IPS-20b (cell line): ENCODE results near the gene MAPK6.

ENCODE experiments used
- H3K27ac ChIP-seq: one replicate; pipeline ENCODE4 v1.5.1; 2013; ENCODE audit warnings: low read length
- H3K27me3 ChIP-seq: 2 replicates; pipeline ENCODE4 v1.6.1; 2013; ENCODE audit warnings: mild to moderate bottlenecking, low read length, inconsistent platforms; ENCODE audit not compliant: insufficient read depth
- H3K36me3 ChIP-seq: 2 replicates; pipeline ENCODE4 v1.6.1; 2013; ENCODE audit warnings: low read depth, mild to moderate bottlenecking, inconsistent platforms, low read length, moderate library complexity; ENCODE audit not compliant: insufficient read depth
- H3K4me1 ChIP-seq: 2 replicates; pipeline ENCODE4 v1.6.1; 2013; ENCODE audit warnings: mild to moderate bottlenecking, control low read depth, inconsistent platforms, low read length, moderate library complexity; ENCODE audit not compliant: insufficient read depth
- H3K4me3 ChIP-seq: 2 replicates; pipeline ENCODE4 v1.5.1; 2013; ENCODE audit warnings: mild to moderate bottlenecking, low read length, inconsistent platforms
- H3K9ac ChIP-seq: 2 replicates; pipeline ENCODE4 v1.6.1; 2013; ENCODE audit warnings: low read depth, mild to moderate bottlenecking, inconsistent platforms, low read length, moderate library complexity
- H3K9me3 ChIP-seq: 2 replicates; pipeline ENCODE4 v1.6.1; 2013; ENCODE audit warnings: mild to moderate bottlenecking, low read depth, low read length, inconsistent platforms; ENCODE audit not compliant: insufficient read depth

Gene MAPK6

DNA sequence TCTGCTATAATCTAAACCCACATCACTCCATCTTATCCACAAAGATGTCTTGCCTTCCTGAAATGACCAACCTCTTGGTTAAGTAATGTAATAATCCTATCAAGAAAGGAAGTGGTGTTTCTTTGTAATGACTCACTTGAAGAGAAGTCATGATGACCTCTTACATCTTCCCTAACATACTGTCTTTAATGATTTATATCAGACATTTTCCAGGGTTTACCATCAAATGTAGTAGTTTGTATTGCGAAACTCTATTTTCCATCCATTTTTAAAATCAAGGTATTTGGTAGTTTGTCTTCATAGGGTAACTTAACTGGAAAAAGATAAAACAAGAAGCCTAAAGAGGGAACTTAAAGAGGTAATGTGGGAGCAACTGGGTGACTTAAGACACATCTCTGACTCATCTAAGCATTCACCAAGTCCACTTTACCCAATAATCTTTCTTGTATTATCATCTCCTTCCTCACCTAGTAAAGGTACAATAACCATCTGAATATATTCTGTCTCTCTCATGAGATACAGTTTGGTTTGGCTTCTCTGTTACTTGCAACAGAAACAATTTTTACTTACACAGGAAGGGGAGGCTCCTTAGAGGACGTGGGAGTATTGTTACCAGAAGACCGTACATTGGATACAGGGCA, 5.7 kb upstream of the MAPK6 start:
- Histone ChIP-seq H3K4me1 (no peaks in the 10 kb centered on the region), H3K27ac (no peak overlapping the region), H3K36me3 (no peaks in the 10 kb centered on the region), H3K9me3 (no peaks in the 10 kb centered on the region), H3K27me3 (no peaks in the 10 kb centered on the region), H3K4me3 (no peak overlapping the region), H3K9ac (no peak overlapping the region)

DNA sequence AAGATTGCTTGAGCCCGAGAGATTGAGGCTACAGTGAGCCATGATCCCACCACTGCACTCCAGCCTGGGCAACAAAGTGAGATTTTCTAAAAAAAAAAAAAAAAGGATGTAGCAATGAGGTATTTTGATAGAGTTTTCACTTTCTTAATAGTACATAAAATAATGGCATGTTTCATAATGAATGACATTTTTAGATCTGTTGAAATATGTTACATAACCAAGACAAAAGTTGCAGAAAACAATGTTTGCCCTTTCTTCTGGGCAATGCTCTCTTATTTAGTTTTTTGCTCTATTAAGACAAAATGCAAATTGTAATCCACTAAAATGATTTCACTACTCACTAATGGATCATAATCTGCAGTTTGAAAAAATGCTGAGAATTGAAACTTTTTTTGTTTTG, 4.4 kb upstream of the MAPK6 start:
- no peaks in the 10 kb centered on the region for H3K9me3 ChIP-seq

DNA sequence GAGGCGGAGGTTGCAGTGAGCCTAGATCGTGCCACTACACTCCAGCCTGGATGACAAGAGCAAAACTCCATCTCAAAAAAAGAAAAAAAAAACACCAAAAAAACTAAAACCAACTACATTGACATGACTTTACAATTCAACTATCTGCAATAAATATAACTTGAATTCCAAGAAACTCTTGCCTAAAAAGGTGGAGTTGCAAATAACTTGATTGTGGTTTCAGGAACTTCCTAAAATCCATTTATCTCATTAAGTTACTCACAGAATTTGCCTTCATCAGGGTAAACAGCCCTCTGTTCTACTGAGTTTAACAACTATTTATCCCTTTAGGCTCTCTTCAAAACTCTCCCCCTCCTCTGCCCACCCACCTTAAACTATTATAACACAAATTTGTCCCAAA, 2.7 kb upstream of the MAPK6 start:
- no peak overlapping the region for H3K27ac ChIP-seq
- H3K36me3 ChIP-seq = no peaks in the 10 kb centered on the region
- no peak overlapping the region for H3K9ac ChIP-seq
- H3K4me3 ChIP-seq = no peak overlapping the region
- no peaks in the 10 kb centered on the region for H3K9me3 ChIP-seq
- H3K27me3 ChIP-seq = no peaks in the 10 kb centered on the region
- H3K4me1 ChIP-seq = peaks cover 6% of the 10 kb centered on the region; the same call in 1 of the 2 replicates

More for the DNA sequence above, 4.4 kb upstream of the MAPK6 start:
- Histone ChIP-seq H3K27me3 (no peaks in the 10 kb centered on the region), H3K36me3 (no peaks in the 10 kb centered on the region), H3K27ac (no peak overlapping the region), H3K4me3 (no peak overlapping the region), H3K9ac (no peak overlapping the region), H3K4me1 (no peaks in the 10 kb centered on the region)

DNA sequence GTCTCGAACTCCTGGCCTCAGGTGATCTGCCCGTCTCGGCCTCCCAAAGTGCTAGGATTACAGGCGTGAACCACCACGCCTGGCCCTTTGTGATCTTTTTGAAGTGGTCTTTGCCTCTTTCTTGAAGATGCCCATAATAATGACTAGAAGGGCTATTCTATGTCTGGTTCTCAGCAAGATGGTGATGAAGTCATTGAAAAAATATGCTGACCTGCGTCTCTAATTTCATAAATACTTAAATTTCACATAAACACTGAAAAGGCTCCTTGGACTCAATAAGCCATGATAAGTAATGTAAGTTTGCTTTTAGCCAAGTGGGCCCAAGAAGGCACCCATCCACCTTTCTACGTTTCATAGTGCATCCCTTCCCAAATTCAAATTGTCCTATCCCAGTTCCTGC, 775 bp upstream of the MAPK6 start:
- peak overlapping the region; percentile 74; the same call in 1 of the 2 replicates for H3K9ac ChIP-seq
- H3K4me1 ChIP-seq = peaks cover 10% of the 10 kb centered on the region; the same call in 1 of the 2 replicates
- no peaks in the 10 kb centered on the region for H3K9me3 ChIP-seq
- no peaks in the 10 kb centered on the region for H3K36me3 ChIP-seq
- H3K27me3 ChIP-seq = no peaks in the 10 kb centered on the region
- H3K4me3 ChIP-seq = peak overlapping the region; percentile 82
- no peak overlapping the region for H3K27ac ChIP-seq

DNA sequence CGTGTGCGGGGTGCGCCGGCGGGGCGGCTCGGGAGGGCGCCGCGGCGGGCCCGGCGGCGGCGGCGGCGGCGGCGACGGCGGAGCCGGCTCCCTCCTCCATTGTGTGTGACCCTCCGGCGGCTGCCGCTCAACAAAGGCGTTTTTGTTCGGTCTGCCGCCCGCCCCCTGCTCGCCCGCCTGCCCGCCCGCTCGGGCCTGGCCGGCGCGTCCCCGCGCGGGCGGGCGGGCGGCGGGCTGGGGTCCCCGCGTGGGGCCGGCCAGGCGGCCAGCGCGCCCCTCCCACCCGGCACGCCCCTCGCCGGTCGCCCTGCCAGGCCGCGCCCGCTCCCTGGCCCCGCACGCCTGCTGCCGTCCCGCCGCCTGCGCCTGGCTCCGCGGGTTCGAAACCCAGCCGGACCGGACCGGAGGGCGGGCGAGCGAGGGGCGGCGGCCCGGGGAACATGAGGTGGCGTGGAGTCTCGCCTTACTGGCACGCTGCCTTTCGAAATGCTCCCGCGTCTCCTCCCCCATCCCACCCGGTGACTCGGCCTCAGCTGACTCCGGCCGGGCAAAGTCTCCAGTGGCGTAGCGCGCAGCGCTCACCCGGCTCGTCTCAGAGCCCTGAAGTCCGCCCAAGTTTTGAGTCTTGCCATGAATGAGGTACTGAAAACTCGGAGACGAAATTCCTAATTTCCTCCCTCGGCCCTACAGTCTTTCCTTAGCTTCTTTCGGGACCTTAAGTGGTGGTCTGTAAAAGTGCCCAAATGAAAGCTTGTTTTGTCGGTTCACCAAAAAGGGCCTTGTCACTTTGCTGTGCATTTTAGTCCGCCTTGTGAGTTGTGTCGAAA, 588 bp downstream of the MAPK6 start:
- no peak overlapping the region for H3K27ac ChIP-seq
- H3K4me1 ChIP-seq = peaks cover 11% of the 10 kb centered on the region; the same call in 1 of the 2 replicates
- peak overlapping the region; percentile 86 for H3K4me3 ChIP-seq
- no peaks in the 10 kb centered on the region for H3K9me3 ChIP-seq
- H3K9ac ChIP-seq = peak overlapping the region; percentile 87
- no peaks in the 10 kb centered on the region for H3K27me3 ChIP-seq
- H3K36me3 ChIP-seq = no peaks in the 10 kb centered on the region

DNA sequence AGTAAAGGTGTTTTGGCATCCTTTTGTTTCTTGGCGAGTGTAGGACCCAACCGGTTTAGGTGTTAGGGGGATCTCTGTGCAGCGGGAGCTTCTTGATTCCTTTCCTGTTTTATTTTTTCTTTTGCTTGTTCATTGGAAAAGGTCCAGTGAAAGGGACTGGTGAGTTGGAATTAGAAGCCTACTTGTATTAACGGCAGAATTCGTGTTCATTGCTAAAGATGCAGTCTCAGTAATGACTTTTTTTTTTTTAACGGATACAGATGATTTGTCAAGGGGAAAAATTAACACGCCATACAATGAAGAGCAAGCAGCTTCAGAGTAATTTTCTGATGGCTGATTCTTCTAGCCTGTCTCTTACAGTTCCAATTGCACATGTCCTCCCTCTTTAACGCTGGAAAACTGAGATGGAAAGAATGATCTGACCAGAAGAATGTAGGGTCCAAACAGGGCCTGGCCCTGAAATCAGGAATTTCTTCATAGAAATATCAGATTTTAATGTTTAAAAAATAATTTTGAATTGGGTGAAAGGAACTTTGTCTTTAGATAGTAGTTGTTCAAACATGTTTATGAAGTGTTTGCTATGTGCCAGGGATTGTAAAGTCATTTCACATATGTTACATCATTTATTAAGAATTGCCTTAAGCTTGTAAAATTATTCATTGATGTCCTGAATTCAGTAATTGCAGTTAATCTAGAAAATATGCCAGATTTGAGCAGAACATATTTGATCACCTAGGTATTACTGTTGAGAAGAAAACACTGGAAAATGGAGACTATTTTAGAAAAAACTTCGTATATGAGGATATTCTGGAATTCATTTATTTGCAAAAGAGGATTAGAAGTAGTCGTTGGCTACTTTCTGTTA, 1.4 kb downstream of the MAPK6 start:
- H3K36me3 ChIP-seq = no peaks in the 10 kb centered on the region
- peak overlapping the region; percentile 86 for H3K4me3 ChIP-seq
- H3K9ac ChIP-seq = peak overlapping the region; percentile 87
- no peak overlapping the region for H3K27ac ChIP-seq
- H3K9me3 ChIP-seq = no peaks in the 10 kb centered on the region
- H3K27me3 ChIP-seq = no peaks in the 10 kb centered on the region
- H3K4me1 ChIP-seq = peaks cover 11% of the 10 kb centered on the region; the same call in 1 of the 2 replicates

DNA sequence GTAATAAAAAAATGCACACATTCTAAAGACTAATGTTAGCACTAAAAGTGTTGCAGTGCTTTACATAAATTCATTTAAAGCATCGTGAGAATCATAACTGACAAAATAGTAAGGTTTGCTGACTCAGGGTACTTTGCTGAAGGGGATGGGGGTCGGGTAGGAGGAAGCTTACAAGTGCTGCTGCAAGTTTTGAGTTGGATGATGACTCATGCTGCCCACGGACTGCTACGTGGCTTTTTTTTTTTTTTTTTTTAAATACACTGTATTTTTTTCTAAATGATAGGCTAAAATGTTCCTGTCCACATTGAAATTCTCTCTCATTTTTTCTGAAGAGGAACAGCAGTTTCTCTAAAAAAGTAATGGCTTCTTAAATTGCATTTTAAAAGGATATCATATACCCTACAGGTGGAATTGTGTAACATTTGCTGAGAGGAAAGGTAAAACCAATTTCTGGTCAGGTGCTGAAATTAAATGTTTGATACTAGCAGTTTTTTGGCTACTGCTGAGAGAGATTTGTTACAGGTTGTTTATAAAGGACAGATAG, 2.2 kb downstream of the MAPK6 start:
- peak overlapping the region; percentile 87; the same call in 1 of the 2 replicates for H3K9ac ChIP-seq
- no peak overlapping the region for H3K27ac ChIP-seq
- H3K36me3 ChIP-seq = no peaks in the 10 kb centered on the region
- peaks cover 11% of the 10 kb centered on the region; the same call in 1 of the 2 replicates for H3K4me1 ChIP-seq
- H3K27me3 ChIP-seq = no peaks in the 10 kb centered on the region
- H3K4me3 ChIP-seq = peak overlapping the region; percentile 86
- no peaks in the 10 kb centered on the region for H3K9me3 ChIP-seq

DNA sequence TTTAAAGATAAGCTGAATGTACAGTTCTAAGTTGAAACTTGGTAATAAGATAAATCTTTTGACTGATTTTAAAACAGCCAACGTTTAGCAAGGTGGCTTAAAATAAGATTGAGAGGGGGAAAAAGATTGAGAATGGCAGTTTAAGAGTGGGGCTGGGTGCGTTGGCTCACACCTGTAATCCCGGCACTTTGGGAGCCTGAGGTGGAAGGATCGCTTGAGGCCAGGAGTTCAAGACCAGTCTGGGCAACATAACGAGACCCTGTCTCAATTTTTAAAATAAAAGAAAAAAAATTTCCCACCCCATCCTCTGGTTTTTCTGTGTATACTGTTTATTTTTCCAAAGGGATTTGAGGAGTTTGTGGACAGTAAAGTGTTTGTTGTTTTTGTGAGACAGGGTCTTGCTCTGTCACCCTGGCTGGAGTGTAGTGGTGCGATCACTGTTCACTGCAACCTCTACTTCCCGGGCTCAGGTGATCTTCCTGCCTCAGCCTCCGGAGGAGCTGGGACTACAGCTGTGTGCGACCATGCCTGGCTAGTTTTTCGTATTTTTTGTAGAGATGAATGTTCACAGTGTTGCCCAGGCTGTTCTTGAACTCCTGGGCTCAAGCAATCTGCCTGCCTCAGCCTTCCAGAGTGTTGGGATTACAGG, 3.0 kb downstream of the MAPK6 start:
- no peaks in the 10 kb centered on the region for H3K27me3 ChIP-seq
- no peak overlapping the region for H3K9ac ChIP-seq
- H3K36me3 ChIP-seq = no peaks in the 10 kb centered on the region
- H3K4me3 ChIP-seq = 0 out of 2 replicates have a peak overlapping the region, but pooled peaks have one; percentile 86
- H3K27ac ChIP-seq = no peak overlapping the region
- H3K4me1 ChIP-seq = peaks cover 11% of the 10 kb centered on the region; the same call in 1 of the 2 replicates
- H3K9me3 ChIP-seq = no peaks in the 10 kb centered on the region

DNA sequence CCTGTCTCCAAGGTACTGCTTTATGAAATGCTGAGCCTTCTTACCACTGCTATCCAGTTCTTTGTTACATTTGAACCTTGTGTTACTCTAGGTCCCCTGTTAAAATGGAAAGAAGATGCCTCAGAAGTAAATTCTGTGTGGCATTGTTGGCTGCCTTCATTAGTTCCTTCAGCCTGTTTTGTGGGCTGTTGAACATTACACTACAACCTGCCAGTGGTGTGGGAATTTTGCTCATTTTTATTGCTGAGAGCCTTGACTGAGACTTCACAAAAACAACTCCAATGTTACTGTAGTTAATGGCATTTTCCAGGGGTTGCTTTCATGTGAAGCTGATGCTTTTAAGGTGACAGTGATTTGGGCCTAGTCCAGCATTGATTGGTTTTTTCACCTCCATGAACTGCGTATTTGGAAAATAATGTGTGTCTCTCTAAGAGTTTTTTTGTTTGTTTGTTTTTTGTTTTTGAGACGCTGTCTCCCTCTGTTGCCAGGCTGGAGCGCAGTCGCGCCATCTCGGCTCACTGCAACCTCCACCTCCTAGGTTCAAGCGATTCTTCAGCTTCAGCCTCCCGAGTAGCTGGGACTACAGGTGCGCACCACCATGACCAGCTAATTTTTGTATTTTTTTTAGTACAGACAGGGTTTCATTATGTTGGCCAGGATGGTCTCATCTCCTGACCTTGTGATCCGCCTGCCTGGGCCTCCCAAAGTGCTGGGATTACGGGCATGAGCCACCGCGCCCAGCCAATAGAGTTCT, 4.3 kb downstream of the MAPK6 start:
- H3K27ac ChIP-seq = no peak overlapping the region
- no peak overlapping the region for H3K4me3 ChIP-seq
- no peak overlapping the region for H3K9ac ChIP-seq
- H3K4me1 ChIP-seq = peaks cover 11% of the 10 kb centered on the region; the same call in 1 of the 2 replicates
- 0 out of 2 replicates have a peak, but pooled peaks cover 2% of the 10 kb centered on the region for H3K36me3 ChIP-seq
- no peaks in the 10 kb centered on the region for H3K27me3 ChIP-seq
- no peaks in the 10 kb centered on the region for H3K9me3 ChIP-seq

DNA sequence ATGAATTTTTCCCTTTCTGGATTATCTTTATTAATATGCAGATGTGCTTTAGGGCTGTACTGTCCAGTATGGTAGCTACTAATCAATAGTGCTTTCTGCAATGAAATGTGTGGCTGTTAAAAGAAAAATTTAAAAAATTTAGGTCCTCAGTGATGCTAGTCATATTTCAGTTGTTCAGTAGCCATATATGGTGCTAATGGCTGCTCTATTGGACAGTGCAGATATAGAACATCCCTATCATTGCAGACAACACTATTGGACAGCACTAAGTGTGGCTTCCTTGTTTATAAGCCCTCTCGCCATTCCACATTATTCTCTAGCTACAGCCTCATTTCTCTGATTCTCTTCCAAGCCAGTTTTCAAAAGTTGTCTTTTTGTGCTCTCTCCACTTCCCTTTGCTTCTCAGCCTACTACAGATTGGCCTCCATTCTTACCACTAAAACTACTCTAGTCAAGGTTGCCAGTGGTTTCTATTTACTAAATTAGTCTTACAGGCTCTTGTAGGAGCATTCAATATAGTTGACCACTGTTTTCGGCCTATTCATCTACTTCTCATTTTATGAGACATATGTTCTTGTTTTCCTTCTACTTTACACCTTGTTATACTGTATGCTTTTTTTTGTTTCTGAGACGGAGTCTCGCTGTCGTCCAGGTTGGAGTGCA, 9.5 kb downstream of the MAPK6 start:
- H3K9me3 ChIP-seq = no peaks in the 10 kb centered on the region
- H3K36me3 ChIP-seq = 0 out of 2 replicates have a peak, but pooled peaks cover 6% of the 10 kb centered on the region
- H3K27ac ChIP-seq = no peak overlapping the region
- no peak overlapping the region for H3K9ac ChIP-seq
- H3K27me3 ChIP-seq = no peaks in the 10 kb centered on the region
- no peak overlapping the region for H3K4me3 ChIP-seq
- peaks cover 11% of the 10 kb centered on the region for H3K4me1 ChIP-seq
